Stomach (tissue), 4 donors: ENCODE measurements around the gene CAMSAP1.

Source experiments
- CTCF ChIP-seq, 7 experiments: fragments of 450-650 bp in 4 of 7; fragments of 200-600 bp in 3 of 7; sonication (generic) in 3 of 7; IDR thresholded peaks; one replicate each; pipeline ENCODE4 v1.5.1; 2016 to 2019; ENCODE audit warnings: antibody characterized with exemption in 7 of 7, control low read depth in 2 of 7, mild to moderate bottlenecking in 1 of 7
- EP300 ChIP-seq: sonication (generic); formaldehyde crosslinking; IDR thresholded peaks from one replicate; pipeline ENCODE4 v1.6.1; 2017; ENCODE audit warnings: antibody characterized with exemption

DNA sequence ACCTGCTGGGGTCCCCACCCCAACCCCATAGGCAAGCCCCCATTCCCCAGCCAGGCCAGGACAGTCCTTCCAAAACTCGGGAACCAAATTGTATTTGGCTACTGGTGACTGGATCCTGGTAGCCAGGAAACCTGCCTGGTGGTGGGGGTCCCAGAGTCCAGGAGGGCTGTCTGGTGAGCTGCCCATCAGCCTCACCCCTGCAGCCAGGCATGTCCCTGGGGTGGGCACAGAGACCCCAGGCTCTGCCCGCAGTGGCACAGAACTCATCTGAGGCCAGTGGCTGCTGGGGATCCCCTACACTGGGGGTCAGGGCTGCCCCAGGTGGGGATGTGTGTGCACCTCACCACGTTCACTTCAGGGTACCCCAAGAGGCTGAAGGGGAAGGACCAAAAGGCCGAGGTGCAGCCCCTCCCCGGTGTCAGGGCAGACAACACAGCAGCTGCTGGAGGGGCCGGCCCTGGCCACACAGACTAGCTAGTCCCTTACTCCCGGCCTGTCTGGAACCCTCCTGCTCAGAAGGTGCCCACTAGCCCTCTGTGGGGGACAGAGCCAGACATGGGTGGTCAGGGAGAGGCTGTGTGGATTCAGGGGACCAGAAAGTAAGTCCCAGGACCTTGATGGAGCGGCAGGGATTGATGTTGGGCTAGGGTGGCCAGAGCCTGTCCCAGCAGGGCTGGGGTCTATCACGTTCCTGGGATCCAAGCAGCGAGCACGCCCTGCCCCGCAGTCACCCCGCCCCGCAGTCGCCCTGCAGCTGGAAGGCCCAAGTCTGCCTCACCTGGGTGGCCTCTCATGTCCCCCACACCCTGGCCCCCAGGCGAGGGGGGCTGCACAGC is 113.9 kb downstream of the CAMSAP1 start:
- no peak for TF ChIP-seq CTCF (IDR thresholded peaks at IDR 0.05)
- TF ChIP-seq EP300, result no peak
